Fibroblast of lung (primary cell): Measurements from ENCODE around the gene NUDT22. TPM values are rescaled to one million over a fixed set of nuclear protein-coding genes. Genes with fewer than 3 reads are reported as not detected.
A peak's percentile ranks its signal among the peaks of the same experiment; 100 is the strongest.

Source experiments
- DNase-seq, 2 donors: peaks; one replicate each; pipeline versions ENCODE4 v3.0.0 to v3.0.0-alpha.2; 2010; ENCODE audit warnings: low read depth in 2 of 2
- H2AFZ ChIP-seq: 2 replicates; pipeline ENCODE4 v1.5.1; 2012; ENCODE audit warnings: low read length, control low read depth, inconsistent platforms
- H3K27ac ChIP-seq: 2 replicates; pipeline ENCODE4 v1.5.1; 2011; ENCODE audit warnings: low read length, control low read depth; ENCODE audit not compliant: insufficient read depth
- H3K27me3 ChIP-seq: 2 replicates; pipeline ENCODE4 v1.5.1; 2011; ENCODE audit warnings: mild to moderate bottlenecking, low read length; ENCODE audit not compliant: control insufficient read depth, insufficient read depth
- H3K36me3 ChIP-seq: 2 replicates; pipeline ENCODE4 v1.5.1; 2011; ENCODE audit warnings: low read length; ENCODE audit not compliant: control insufficient read depth, insufficient read depth
- H3K4me1 ChIP-seq: 2 replicates; pipeline ENCODE4 v1.5.1; 2011; ENCODE audit warnings: low read length; ENCODE audit not compliant: control insufficient read depth, insufficient read depth; ENCODE audit errors: extremely low read depth
- H3K4me2 ChIP-seq: 2 replicates; pipeline ENCODE4 v1.5.1; 2011; ENCODE audit warnings: low read length, control low read depth; ENCODE audit not compliant: insufficient read depth; ENCODE audit errors: extremely low read depth
- H3K4me3 ChIP-seq, 4 experiments: fragments of 200-600 bp in 1 of 4; sonication (generic) in 1 of 4; replicated peaks in 1 of 4; 2 replicates each; pipeline ENCODE4 v1.5.1; 2011 to 2016; ENCODE audit warnings: low read length in 4 of 4, low read depth in 3 of 4, mild to moderate bottlenecking in 3 of 4, control low read depth in 2 of 4, inconsistent platforms in 1 of 4, mixed read lengths in 1 of 4; ENCODE audit not compliant: insufficient read depth in 1 of 4; ENCODE audit errors: control extremely low read depth in 1 of 4
- H3K79me2 ChIP-seq: 2 replicates; pipeline ENCODE4 v1.5.1; 2012; ENCODE audit warnings: mild to moderate bottlenecking, low read length, inconsistent platforms; ENCODE audit not compliant: control insufficient read depth, insufficient read depth
- H3K9ac ChIP-seq: 2 replicates; pipeline ENCODE4 v1.5.1; 2011; ENCODE audit warnings: mild to moderate bottlenecking, low read length, control low read depth; ENCODE audit not compliant: insufficient read depth
- H3K9me3 ChIP-seq: 2 replicates; pipeline ENCODE4 v1.5.1; 2012; ENCODE audit warnings: low read depth, low read length; ENCODE audit not compliant: control insufficient read depth, insufficient read depth
- H4K20me1 ChIP-seq: 2 replicates; pipeline ENCODE4 v1.5.1; 2011; ENCODE audit warnings: low read length; ENCODE audit not compliant: control insufficient read depth, insufficient read depth; ENCODE audit errors: extremely low read depth
- EZH2 ChIP-seq: IDR thresholded peaks from 2 replicates; pipeline ENCODE4 v1.5.1; 2012; ENCODE audit warnings: low read length, control low read depth, mild to moderate bottlenecking; ENCODE audit errors: missing control alignments
- polyA plus RNA-seq, 2 donors: library from polyadenylated mRNA; depleted of rRNA in 1 of 2; stranded (reverse) in 1 of 2; unstranded in 1 of 2; fragments of >200 nt; gene quantifications; 2 replicates each; pipeline ENCODE4 v1.2.1, GENCODE V29; 2011 to 2012; ENCODE audit warnings: missing spikeins in 1 of 2
- total RNA-seq: library from RNA; depleted of rRNA; stranded (reverse); fragments of >200 nt; gene quantifications from 2 replicates; pipeline ENCODE4 v1.2.1, GENCODE V29; 2014
- TF ChIP-seq, protein P1 (sequence below), 2 donors: IDR thresholded peaks in 1 of 2; conservative IDR thresholded peaks in 1 of 2; 1 replicate in 1 of 2; 2 replicates in 1 of 2; pipeline ENCODE4 v1.5.1; 2011 to 2012; ENCODE audit warnings: low read length in 2 of 2, control low read depth in 1 of 2, inconsistent platforms in 1 of 2, low read depth in 1 of 2, mild to moderate bottlenecking in 1 of 2

The NUDT22 gene
- total and polyA plus RNA-seq, 2 donors (not counting 1 experiment from before 2014, with no cell fraction given) = 18.5 to 71.5 TPM

DNA sequence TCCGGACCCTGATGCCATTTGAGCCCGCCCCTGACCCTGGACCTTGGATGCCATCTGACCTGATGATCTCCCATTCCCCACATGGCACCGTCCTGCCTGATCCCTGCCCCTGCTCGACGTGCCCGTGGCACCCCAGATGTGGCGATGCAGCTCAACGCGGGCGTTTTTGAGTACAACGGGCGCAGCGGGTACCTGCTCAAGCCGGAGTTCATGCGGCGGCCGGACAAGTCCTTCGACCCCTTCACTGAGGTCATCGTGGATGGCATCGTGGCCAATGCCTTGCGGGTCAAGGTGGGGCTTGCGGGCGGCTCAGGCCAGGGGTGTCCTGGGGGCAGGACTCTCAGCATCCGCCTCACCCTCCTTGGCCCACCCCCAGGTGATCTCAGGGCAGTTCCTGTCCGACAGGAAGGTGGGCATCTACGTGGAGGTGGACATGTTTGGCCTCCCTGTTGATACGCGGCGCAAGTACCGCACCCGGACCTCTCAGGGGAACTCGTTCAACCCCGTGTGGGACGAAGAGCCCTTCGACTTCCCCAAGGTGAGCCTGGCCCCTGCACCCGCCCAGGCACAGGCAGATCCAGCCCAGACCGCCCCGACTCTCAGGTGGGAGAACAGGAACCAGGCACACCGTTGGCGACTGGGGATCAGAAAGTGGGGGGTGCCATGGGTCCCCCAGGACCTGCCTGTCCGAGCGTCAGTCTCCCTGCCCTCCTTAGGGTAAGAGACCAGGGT, 36.4 kb downstream of the NUDT22 start:
- Histone ChIP-seq H4K20me1 (no peaks in the 10 kb centered on the region), H3K4me2 (no peak overlapping the region), H3K79me2 (no peaks in the 10 kb centered on the region), H3K4me1 (peaks cover 5% of the 10 kb centered on the region), H3K9me3 (no peaks in the 10 kb centered on the region), H2AFZ (no peak overlapping the region), H3K27ac (no peak overlapping the region), H3K36me3 (peaks cover 52% of the 10 kb centered on the region), H3K9ac (no peak overlapping the region), H3K4me3 (no peak overlapping the region), H3K27me3 (no peaks in the 10 kb centered on the region)
- TF ChIP-seq, protein P1, sequence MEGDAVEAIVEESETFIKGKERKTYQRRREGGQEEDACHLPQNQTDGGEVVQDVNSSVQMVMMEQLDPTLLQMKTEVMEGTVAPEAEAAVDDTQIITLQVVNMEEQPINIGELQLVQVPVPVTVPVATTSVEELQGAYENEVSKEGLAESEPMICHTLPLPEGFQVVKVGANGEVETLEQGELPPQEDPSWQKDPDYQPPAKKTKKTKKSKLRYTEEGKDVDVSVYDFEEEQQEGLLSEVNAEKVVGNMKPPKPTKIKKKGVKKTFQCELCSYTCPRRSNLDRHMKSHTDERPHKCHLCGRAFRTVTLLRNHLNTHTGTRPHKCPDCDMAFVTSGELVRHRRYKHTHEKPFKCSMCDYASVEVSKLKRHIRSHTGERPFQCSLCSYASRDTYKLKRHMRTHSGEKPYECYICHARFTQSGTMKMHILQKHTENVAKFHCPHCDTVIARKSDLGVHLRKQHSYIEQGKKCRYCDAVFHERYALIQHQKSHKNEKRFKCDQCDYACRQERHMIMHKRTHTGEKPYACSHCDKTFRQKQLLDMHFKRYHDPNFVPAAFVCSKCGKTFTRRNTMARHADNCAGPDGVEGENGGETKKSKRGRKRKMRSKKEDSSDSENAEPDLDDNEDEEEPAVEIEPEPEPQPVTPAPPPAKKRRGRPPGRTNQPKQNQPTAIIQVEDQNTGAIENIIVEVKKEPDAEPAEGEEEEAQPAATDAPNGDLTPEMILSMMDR (conservative IDR thresholded peaks at IDR 0.05 in 1 of 2, IDR thresholded peaks at IDR 0.05 in 1 of 2; ENCODE audit: low read depth in 1 of 2, low read length in 2 of 2) = no peak
- TF ChIP-seq EZH2 = no peak
- DNase-seq = no peak

DNA sequence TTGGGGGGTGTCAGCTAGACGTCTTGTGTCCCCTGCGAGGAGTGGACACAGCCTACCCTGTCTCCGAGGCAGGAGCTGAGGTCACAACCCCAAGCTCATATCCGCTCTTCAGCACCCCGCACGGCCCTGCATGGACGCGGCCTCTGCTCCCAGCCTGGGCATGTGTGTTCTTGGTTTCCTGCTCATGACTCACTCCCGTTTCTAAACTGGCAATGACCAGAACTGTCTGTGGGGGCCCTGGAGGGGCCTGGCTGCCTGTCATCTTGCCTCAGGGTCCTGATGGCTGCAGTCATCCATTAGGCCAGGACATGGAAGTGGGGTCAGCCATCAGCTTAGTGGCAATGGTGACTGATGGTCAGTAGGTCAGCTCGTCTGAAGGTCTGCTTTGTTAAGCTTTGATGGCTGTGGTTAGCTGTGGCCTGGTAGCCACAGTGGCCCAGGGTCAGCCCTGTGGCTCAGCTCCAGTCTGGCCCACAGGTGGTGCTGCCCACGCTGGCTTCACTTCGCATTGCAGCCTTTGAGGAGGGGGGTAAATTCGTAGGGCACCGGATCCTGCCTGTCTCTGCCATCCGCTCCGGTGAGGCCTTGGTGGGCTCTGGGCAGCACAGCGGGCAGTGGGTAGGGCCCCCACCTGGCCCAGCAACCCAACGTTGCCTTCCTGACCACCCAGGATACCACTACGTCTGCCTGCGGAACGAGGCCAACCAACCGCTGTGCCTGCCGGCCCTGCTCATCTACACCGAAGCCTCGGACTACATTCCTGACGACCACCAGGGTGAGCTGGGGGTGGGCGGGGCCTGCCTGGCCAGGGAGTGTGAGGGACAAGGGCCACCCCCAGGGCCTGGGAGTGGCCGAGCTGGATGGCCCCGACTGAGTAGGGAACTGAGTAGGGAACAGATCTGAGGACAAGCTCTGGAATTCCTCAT, 37.2 kb downstream of the NUDT22 start:
- peaks cover 9% of the 10 kb centered on the region for H3K4me1 ChIP-seq
- no peak overlapping the region for H3K4me3 ChIP-seq
- no peak overlapping the region for H3K4me2 ChIP-seq
- no peak overlapping the region for H3K27ac ChIP-seq
- H4K20me1 ChIP-seq = no peaks in the 10 kb centered on the region
- no peaks in the 10 kb centered on the region for H3K9me3 ChIP-seq
- peak; percentile 56 to 70 for DNase-seq
- no peaks in the 10 kb centered on the region for H3K79me2 ChIP-seq
- H3K9ac ChIP-seq = no peak overlapping the region
- H3K27me3 ChIP-seq = no peaks in the 10 kb centered on the region
- TF ChIP-seq EZH2 = no peak
- TF ChIP-seq, protein P1 (conservative IDR thresholded peaks at IDR 0.05 in 1 of 2, IDR thresholded peaks at IDR 0.05 in 1 of 2; ENCODE audit: low read depth in 1 of 2, low read length in 2 of 2) = no peak
- peaks cover 51% of the 10 kb centered on the region for H3K36me3 ChIP-seq
- no peak overlapping the region for H2AFZ ChIP-seq

DNA sequence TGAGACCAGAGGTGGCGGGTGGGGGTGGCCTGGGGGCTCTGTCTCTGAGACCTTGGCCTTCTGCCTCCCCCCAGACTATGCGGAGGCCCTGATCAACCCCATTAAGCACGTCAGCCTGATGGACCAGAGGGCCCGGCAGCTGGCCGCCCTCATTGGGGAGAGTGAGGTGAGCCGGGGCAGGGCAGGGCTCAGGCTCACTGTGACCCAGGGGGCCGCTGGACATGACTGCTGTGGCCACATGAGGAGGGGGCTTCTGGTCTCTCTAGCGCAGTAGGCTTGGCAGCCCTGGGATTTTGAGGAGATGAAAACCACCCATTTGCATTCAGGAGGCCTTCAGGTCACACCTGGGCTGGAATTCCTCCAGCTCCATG, 37.9 kb downstream of the NUDT22 start:
- H3K4me1 ChIP-seq = peaks cover 16% of the 10 kb centered on the region
- no peak for DNase-seq

More for the DNA sequence above, 37.9 kb downstream of the NUDT22 start:
- Histone ChIP-seq H3K4me2 (no peak overlapping the region), H3K27ac (no peak overlapping the region), H3K27me3 (no peaks in the 10 kb centered on the region), H3K36me3 (peaks cover 44% of the 10 kb centered on the region), H2AFZ (no peak overlapping the region), H3K4me3 (no peak overlapping the region), H4K20me1 (no peaks in the 10 kb centered on the region), H3K79me2 (no peaks in the 10 kb centered on the region), H3K9ac (no peak overlapping the region), H3K9me3 (no peaks in the 10 kb centered on the region)
- TF ChIP-seq EZH2 = no peak
- TF ChIP-seq, protein P1 (conservative IDR thresholded peaks at IDR 0.05 in 1 of 2, IDR thresholded peaks at IDR 0.05 in 1 of 2; ENCODE audit: low read depth in 1 of 2, low read length in 2 of 2) = no peak
